ENCODE results near the gene MT1M.
A peak's percentile ranks its signal among the peaks of the same experiment; 100 is the strongest.

Gene MT1M

DNA sequence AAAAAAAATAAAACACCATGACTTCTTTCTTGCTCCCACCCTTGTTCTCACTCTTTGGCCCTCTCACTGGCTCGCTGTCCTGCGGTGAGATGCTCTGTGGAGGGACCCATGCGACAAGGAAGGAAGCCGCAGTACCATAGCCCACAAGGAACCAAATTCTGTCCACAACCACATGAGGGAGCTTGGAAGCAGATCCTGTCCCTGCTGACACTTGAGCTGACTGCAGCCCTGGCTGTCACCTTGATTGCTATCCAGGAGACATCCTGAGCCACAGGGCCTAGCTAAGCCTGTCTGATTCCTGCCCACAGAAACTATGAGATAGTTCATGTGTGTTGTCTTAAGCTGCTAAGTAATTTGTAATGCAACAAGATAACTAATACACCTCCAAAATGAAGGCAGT lies 28.9 kb upstream of the MT1M start:
- Mint-ChIP-seq H3K27ac (no peak overlapping the region), H3K36me3 (ENCODE audit: low read depth) (no peaks in the 10 kb centered on the region), H3K9me3 (no peaks in the 10 kb centered on the region), H3K4me1 (peaks cover 32% of the 10 kb centered on the region), H3K27me3 (ENCODE audit: low read depth, poor library complexity) (peaks cover 60% of the 10 kb centered on the region), H3K4me3 (no peak overlapping the region)
- DNase-seq, result no peak
- TF ChIP-seq, protein P1, sequence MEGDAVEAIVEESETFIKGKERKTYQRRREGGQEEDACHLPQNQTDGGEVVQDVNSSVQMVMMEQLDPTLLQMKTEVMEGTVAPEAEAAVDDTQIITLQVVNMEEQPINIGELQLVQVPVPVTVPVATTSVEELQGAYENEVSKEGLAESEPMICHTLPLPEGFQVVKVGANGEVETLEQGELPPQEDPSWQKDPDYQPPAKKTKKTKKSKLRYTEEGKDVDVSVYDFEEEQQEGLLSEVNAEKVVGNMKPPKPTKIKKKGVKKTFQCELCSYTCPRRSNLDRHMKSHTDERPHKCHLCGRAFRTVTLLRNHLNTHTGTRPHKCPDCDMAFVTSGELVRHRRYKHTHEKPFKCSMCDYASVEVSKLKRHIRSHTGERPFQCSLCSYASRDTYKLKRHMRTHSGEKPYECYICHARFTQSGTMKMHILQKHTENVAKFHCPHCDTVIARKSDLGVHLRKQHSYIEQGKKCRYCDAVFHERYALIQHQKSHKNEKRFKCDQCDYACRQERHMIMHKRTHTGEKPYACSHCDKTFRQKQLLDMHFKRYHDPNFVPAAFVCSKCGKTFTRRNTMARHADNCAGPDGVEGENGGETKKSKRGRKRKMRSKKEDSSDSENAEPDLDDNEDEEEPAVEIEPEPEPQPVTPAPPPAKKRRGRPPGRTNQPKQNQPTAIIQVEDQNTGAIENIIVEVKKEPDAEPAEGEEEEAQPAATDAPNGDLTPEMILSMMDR (IDR thresholded peaks at IDR 0.05), result peak; percentile 32

DNA sequence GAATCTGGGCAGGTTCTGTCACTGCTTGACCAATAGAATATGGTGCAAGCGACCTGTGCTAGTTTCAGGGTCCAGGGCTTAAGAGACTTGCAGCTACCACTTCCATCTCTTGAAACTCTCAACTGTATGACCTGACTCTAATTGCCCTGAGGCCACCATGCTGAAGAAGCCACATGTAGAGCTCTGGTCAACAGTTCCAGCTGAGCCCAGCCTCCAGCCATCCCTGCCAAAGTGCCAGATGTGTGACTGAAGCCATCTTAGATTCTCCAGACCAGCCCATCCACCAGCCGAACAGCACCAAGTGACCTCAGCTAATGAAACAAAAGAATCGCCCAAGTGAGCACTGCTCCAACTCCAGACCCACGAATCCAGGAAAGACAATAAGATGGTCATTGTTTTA lies 27.5 kb upstream of the MT1M start:
- Mint-ChIP-seq H3K27ac (no peak overlapping the region), H3K27me3 (ENCODE audit: low read depth, poor library complexity) (peaks cover 69% of the 10 kb centered on the region), H3K4me1 (peaks cover 46% of the 10 kb centered on the region), H3K9me3 (no peaks in the 10 kb centered on the region), H3K36me3 (ENCODE audit: low read depth) (no peaks in the 10 kb centered on the region), H3K4me3 (no peak overlapping the region)
- DNase-seq, result no peak
- TF ChIP-seq, protein P1 (IDR thresholded peaks at IDR 0.05), result no peak

DNA sequence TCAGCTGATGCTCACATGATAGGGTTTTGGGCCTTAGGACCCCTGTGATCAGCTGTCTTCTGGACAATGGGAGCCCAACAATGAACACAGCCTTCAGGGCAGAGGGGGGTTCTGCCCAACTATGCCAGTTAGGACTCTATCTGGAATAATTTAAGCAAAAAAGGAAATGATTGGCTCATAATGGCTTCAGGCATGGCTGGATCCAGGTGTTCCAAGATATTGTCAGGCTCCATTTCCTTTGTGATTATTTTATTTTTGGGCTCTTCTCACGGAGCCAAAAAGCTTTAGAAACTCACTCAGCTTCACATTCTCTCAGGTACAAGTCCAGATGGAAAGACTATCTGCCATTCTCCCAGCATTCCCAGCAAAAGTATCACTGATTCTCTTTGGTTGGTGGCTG lies 27.0 kb upstream of the MT1M start:
- H3K27ac Mint-ChIP-seq, result no peak overlapping the region
- H3K36me3 Mint-ChIP-seq (ENCODE audit: low read depth), result no peaks in the 10 kb centered on the region
- H3K4me3 Mint-ChIP-seq, result no peak overlapping the region
- TF ChIP-seq, protein P1 (IDR thresholded peaks at IDR 0.05), result no peak
- peaks cover 51% of the 10 kb centered on the region for H3K4me1 Mint-ChIP-seq
- no peak for DNase-seq
- peaks cover 64% of the 10 kb centered on the region for H3K27me3 Mint-ChIP-seq (ENCODE audit: low read depth, poor library complexity)
- H3K9me3 Mint-ChIP-seq, result no peaks in the 10 kb centered on the region

DNA sequence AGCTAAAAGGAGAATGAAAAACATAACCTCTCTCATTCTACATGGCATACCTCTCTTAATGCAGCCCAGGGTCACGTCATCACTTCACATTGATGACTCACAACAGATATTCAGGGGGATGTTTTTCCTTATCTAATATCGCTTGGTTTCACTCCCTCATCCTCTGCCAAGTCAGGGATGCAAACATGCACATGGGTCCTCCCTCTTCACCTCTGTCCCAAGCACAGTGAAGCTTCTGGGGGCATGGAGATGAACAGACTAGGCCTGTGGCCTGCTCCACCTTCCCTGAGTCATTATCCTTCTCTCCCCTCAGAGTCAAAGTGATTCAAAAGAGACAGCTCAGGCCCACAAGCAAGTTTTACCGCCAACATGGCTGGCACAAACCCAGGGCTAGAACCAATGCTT lies 26.4 kb upstream of the MT1M start:
- H3K4me3 Mint-ChIP-seq, result no peak overlapping the region
- no peak overlapping the region for H3K27ac Mint-ChIP-seq
- DNase-seq, result no peak
- no peaks in the 10 kb centered on the region for H3K9me3 Mint-ChIP-seq
- TF ChIP-seq, protein P1 (IDR thresholded peaks at IDR 0.05), result no peak
- H3K4me1 Mint-ChIP-seq, result peaks cover 57% of the 10 kb centered on the region
- peaks cover 63% of the 10 kb centered on the region for H3K27me3 Mint-ChIP-seq (ENCODE audit: low read depth, poor library complexity)
- H3K36me3 Mint-ChIP-seq (ENCODE audit: low read depth), result no peaks in the 10 kb centered on the region

- Mint-ChIP-seq H3K9me3 (no peaks in the 10 kb centered on the region), H3K4me3 (peak overlapping the region; percentile 11), H3K27me3 (ENCODE audit: low read depth, poor library complexity) (peaks cover 61% of the 10 kb centered on the region), H3K36me3 (ENCODE audit: low read depth) (no peaks in the 10 kb centered on the region), H3K4me1 (peaks cover 62% of the 10 kb centered on the region), H3K27ac (peak overlapping the region; percentile 81)
- no peak for DNase-seq
- TF ChIP-seq, protein P1 (IDR thresholded peaks at IDR 0.05), result no peak
These were observed 25.9 kb upstream of the MT1M start for GRCh38 chr16:56606476-56607108.

- TF ChIP-seq, protein P1 (IDR thresholded peaks at IDR 0.05), result no peak
- Mint-ChIP-seq H3K36me3 (ENCODE audit: low read depth) (no peaks in the 10 kb centered on the region), H3K4me1 (peaks cover 63% of the 10 kb centered on the region), H3K4me3 (peak overlapping the region; percentile 11), H3K27ac (peak overlapping the region; percentile 81), H3K27me3 (ENCODE audit: low read depth, poor library complexity) (peaks cover 57% of the 10 kb centered on the region), H3K9me3 (no peaks in the 10 kb centered on the region)
- DNase-seq, result no peak
These were observed 25.3 kb upstream of the MT1M start for GRCh38 chr16:56607109-56607618.

Data from nephron progenitor cell (in vitro differentiated cells).